H9 (cell line): ENCODE results near the gene FNIP1. TPM values are rescaled to one million over a fixed set of nuclear protein-coding genes. Genes with fewer than 3 reads are reported as not detected.

ENCODE experiments used
- DNase-seq: peaks from one replicate; pipeline ENCODE4 v3.0.0-alpha.2; 2017
- H2AFZ ChIP-seq: one replicate; pipeline ENCODE4 v1.6.1; 2013; ENCODE audit warnings: mild to moderate bottlenecking, low read length, control low read depth, moderate library complexity
- H2AK5ac ChIP-seq: 2 replicates; pipeline ENCODE4 v1.6.1; 2013; ENCODE audit warnings: low read length, control low read depth, mixed read lengths; ENCODE audit not compliant: insufficient read length
- H2BK120ac ChIP-seq: one replicate; pipeline ENCODE4 v1.6.1; 2013; ENCODE audit warnings: low read depth, mild to moderate bottlenecking, low read length, control low read depth, inconsistent platforms; ENCODE audit not compliant: poor library complexity, severe bottlenecking
- H2BK12ac ChIP-seq: 2 replicates; pipeline ENCODE4 v1.6.1; 2013; ENCODE audit warnings: low read length, control low read depth, mixed read lengths, low read depth; ENCODE audit not compliant: insufficient read length
- H2BK15ac ChIP-seq: 2 replicates; pipeline ENCODE4 v1.6.1; 2013; ENCODE audit warnings: low read depth, low read length, control low read depth
- H2BK20ac ChIP-seq: one replicate; pipeline ENCODE4 v1.6.1; 2013; ENCODE audit warnings: low read depth, mild to moderate bottlenecking, low read length, control low read depth, inconsistent platforms; ENCODE audit not compliant: poor library complexity, severe bottlenecking
- H2BK5ac ChIP-seq: 2 replicates; pipeline ENCODE4 v1.6.1; 2013; ENCODE audit warnings: low read length, control low read depth, mixed read lengths; ENCODE audit not compliant: insufficient read length
- H3K14ac ChIP-seq: 2 replicates; pipeline ENCODE4 v1.6.1; 2013; ENCODE audit warnings: low read length, control low read depth; ENCODE audit not compliant: insufficient read depth
- H3K18ac ChIP-seq: 2 replicates; pipeline ENCODE4 v1.6.1; 2013; ENCODE audit warnings: low read depth, mild to moderate bottlenecking, mixed read lengths, low read length, control low read depth; ENCODE audit not compliant: insufficient read length
- H3K23ac ChIP-seq: 2 replicates; pipeline ENCODE4 v1.6.1; 2013; ENCODE audit warnings: low read length, control low read depth, mixed read lengths, low read depth; ENCODE audit not compliant: insufficient read length
- H3K23me2 ChIP-seq: 2 replicates; pipeline ENCODE4 v1.6.1; 2013; ENCODE audit warnings: low read depth, mild to moderate bottlenecking, mixed read lengths, low read length, control low read depth; ENCODE audit not compliant: insufficient read length, poor library complexity, severe bottlenecking
- H3K27ac ChIP-seq: 2 replicates; pipeline ENCODE4 v1.5.1; 2013; ENCODE audit warnings: low read length, control low read depth, mixed read lengths, low read depth; ENCODE audit not compliant: insufficient read length
- H3K27me3 ChIP-seq: 2 replicates; pipeline ENCODE4 v1.6.1; 2013; ENCODE audit warnings: low read length, control low read depth, inconsistent platforms; ENCODE audit not compliant: insufficient read depth
- H3K4ac ChIP-seq: 2 replicates; pipeline ENCODE4 v1.6.1; 2013; ENCODE audit warnings: low read depth, mild to moderate bottlenecking, control low read depth, inconsistent platforms, low read length, moderate library complexity
- H3K4me1 ChIP-seq: 2 replicates; pipeline ENCODE4 v1.6.1; 2013; ENCODE audit warnings: low read length, control low read depth, inconsistent platforms; ENCODE audit not compliant: insufficient read depth
- H3K4me2 ChIP-seq: 2 replicates; pipeline ENCODE4 v1.6.1; 2013; ENCODE audit warnings: low read length, control low read depth, mixed read lengths; ENCODE audit not compliant: insufficient read length, insufficient read depth
- H3K56ac ChIP-seq: 2 replicates; pipeline ENCODE4 v1.6.1; 2013; ENCODE audit warnings: low read depth, mild to moderate bottlenecking, mixed read lengths, low read length, control low read depth; ENCODE audit not compliant: insufficient read length
- H3K79me1 ChIP-seq: 2 replicates; pipeline ENCODE4 v1.6.1; 2013; ENCODE audit warnings: low read depth, mild to moderate bottlenecking, moderate library complexity, low read length, control low read depth, inconsistent platforms; ENCODE audit not compliant: insufficient read depth, poor library complexity, severe bottlenecking
- H3K79me2 ChIP-seq: 2 replicates; pipeline ENCODE4 v1.6.1; 2013; ENCODE audit warnings: low read length, control low read depth, inconsistent platforms; ENCODE audit not compliant: insufficient read depth
- H3K9ac ChIP-seq: 2 replicates; pipeline ENCODE4 v1.6.1; 2013; ENCODE audit warnings: low read length, control low read depth, mixed read lengths; ENCODE audit not compliant: insufficient read length; ENCODE audit errors: extremely low read depth
- H3K9me3 ChIP-seq: one replicate; pipeline ENCODE4 v1.6.1; 2013; ENCODE audit warnings: low read depth, low read length, inconsistent platforms; ENCODE audit not compliant: control insufficient read depth
- H3T11ph ChIP-seq: one replicate; pipeline ENCODE4 v1.6.1; 2013; ENCODE audit warnings: mild to moderate bottlenecking, low read length, control low read depth, inconsistent platforms
- H4K20me1 ChIP-seq: one replicate; pipeline ENCODE4 v1.6.1; 2013; ENCODE audit not compliant: control insufficient read depth, insufficient read length, insufficient read depth
- H4K5ac ChIP-seq: 2 replicates; pipeline ENCODE4 v1.6.1; 2013; ENCODE audit warnings: low read depth, mild to moderate bottlenecking, mixed read lengths, low read length, control low read depth; ENCODE audit not compliant: insufficient read length
- H4K8ac ChIP-seq: replicated peaks from 2 replicates; pipeline ENCODE4 v1.6.1; 2013; ENCODE audit warnings: low read length, control low read depth, mixed read lengths, low read depth; ENCODE audit not compliant: insufficient read length
- H4K91ac ChIP-seq: 2 replicates; pipeline ENCODE4 v1.6.1; 2013; ENCODE audit warnings: low read depth, mild to moderate bottlenecking, moderate library complexity, mixed read lengths, low read length, control low read depth; ENCODE audit not compliant: insufficient read length
- H3K27ac Mint-ChIP-seq, 3 experiments: 2 replicates in 2 of 3; 3 replicates in 1 of 3; pipeline ENCODE4 v1.8.0; 2020 to 2021; ENCODE audit warnings: mixed read lengths in 3 of 3, mild to moderate bottlenecking in 1 of 3, moderate library complexity in 1 of 3
- H3K27me3 Mint-ChIP-seq: 2 replicates; pipeline ENCODE4 v1.8.0; 2021; ENCODE audit warnings: low read depth, mild to moderate bottlenecking, moderate library complexity, mixed read lengths
- H3K36me3 Mint-ChIP-seq, 3 experiments: 2 replicates in 2 of 3; 3 replicates in 1 of 3; pipeline ENCODE4 v1.8.0; 2020 to 2021; ENCODE audit warnings: low read depth in 3 of 3, mixed read lengths in 3 of 3; ENCODE audit not compliant: insufficient read depth in 1 of 3
- H3K4me1 Mint-ChIP-seq, 2 experiments: 2 replicates each; pipeline ENCODE4 v1.8.0; 2020; ENCODE audit warnings: mixed read lengths in 2 of 2
- H3K4me3 Mint-ChIP-seq, 2 experiments: 2 replicates in 1 of 2; 3 replicates in 1 of 2; pipeline ENCODE4 v1.8.0; 2020 to 2021; ENCODE audit warnings: mild to moderate bottlenecking in 2 of 2, mixed read lengths in 2 of 2, moderate library complexity in 1 of 2
- H3K9me3 Mint-ChIP-seq, 2 experiments: 2 replicates in 1 of 2; 3 replicates in 1 of 2; pipeline ENCODE4 v1.8.0; 2020; ENCODE audit warnings: mild to moderate bottlenecking in 2 of 2, mixed read lengths in 2 of 2, moderate library complexity in 1 of 2
- CTCF ChIP-seq: fragments of 200-600 bp; sonication (generic); conservative IDR thresholded peaks from 3 replicates; pipeline ENCODE4 v1.8.0; 2021; ENCODE audit warnings: antibody characterized with exemption, mild to moderate bottlenecking
- WGBS: extraction: QIAGEN DNeasy Blood & Tissue Kit; methylation state at CpG from one replicate; pipeline ENCODE4 v1.1.7; 2013; ENCODE audit warnings: missing lambda C conversion rate, low lambda C conversion rate, mixed read lengths; ENCODE audit not compliant: insufficient read length; ENCODE audit errors: extremely low coverage; 5-methylcytosine and 5-hydroxymethylcytosine counted together
- total RNA-seq: library from RNA; stranded (reverse); gene quantifications from 2 replicates; pipeline ENCODE4 v1.2.1, GENCODE V29; 2021

Gene FNIP1
- total RNA-seq, 1 experiment from 2014 or later: 13.4 TPM

DNA sequence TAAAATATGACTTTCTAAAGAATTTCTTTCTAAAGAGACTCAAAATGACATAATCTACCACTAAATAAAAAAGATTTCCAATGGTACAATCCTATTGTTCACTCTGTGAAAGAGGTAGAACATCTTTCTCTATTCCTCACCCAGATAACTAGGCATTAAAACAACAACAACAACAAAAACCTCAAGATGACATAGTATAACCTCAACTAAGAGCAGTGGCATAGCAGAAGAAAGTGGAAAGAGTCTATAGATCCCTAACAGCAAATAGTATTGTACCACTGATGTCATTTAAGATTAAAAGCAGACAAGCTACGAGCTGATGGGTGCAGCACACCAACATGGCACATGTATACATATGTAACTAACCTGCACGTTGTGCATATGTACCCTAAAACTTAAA is 191.7 kb downstream of the FNIP1 start:
- H3K4me2 ChIP-seq: no peak overlapping the region
- WGBS: no CpG with 5 or more reads among the region's 2 CpGs
- no peak overlapping the region for H3K23ac ChIP-seq
- no peak overlapping the region for H3K14ac ChIP-seq
- Mint-ChIP-seq H3K27me3 (no peaks in the 10 kb centered on the region), H3K36me3 (peaks cover 0 to 16% (median 3%) of the 10 kb centered on the region in 3 experiments; a peak in 3 of 7 replicates), H3K27ac (no peak overlapping the region), H3K9me3 (no peaks in the 10 kb centered on the region), H3K4me3 (no peak overlapping the region), H3K4me1 (peaks cover 16 to 24% of the 10 kb centered on the region in 2 experiments)
- H3T11ph ChIP-seq: no peak overlapping the region
- no peak overlapping the region for H3K56ac ChIP-seq
- no peak overlapping the region for H3K4ac ChIP-seq
- H4K20me1 ChIP-seq: no peaks in the 10 kb centered on the region
- no peaks in the 10 kb centered on the region; the same call in 1 of the 2 replicates for H3K4me1 ChIP-seq
- no peaks in the 10 kb centered on the region for H3K27me3 ChIP-seq
- no peak overlapping the region for H3K18ac ChIP-seq
- H2BK5ac ChIP-seq: no peak overlapping the region
- H2AK5ac ChIP-seq: no peak overlapping the region
- H3K27ac ChIP-seq: no peak overlapping the region
- no peak overlapping the region for H4K8ac ChIP-seq
- H2BK12ac ChIP-seq: no peak overlapping the region
- no peak overlapping the region for H3K9ac ChIP-seq
- H3K79me1 ChIP-seq: no peaks in the 10 kb centered on the region
- H2BK120ac ChIP-seq: no peak overlapping the region
- peaks cover 8% of the 10 kb centered on the region for H3K79me2 ChIP-seq
- no peak overlapping the region for H2BK20ac ChIP-seq
- TF ChIP-seq CTCF: no peak
- H2BK15ac ChIP-seq: no peak overlapping the region
- H2AFZ ChIP-seq: no peak overlapping the region
- H3K9me3 ChIP-seq: no peaks in the 10 kb centered on the region
- DNase-seq: no peak
- no peak overlapping the region for H4K91ac ChIP-seq
- no peak overlapping the region for H4K5ac ChIP-seq
- H3K23me2 ChIP-seq: no peaks in the 10 kb centered on the region
